Occipital lobe (tissue), 3 donors: ENCODE data around the gene KLHL1. TPM values are rescaled to one million over a fixed set of nuclear protein-coding genes. Genes with fewer than 3 reads are reported as not detected.

Experiments used
- DNase-seq: peaks from one replicate; lab custom pipeline; 2025; lab: John Stamatoyannopoulos, UW
- small RNA-seq: library from RNA; depleted of rRNA; stranded (forward); fragments of <200 nt; gene quantifications from one replicate; pipeline ENCODE3, GENCODE V24; 2014
- total RNA-seq: library from RNA; depleted of rRNA; stranded (reverse); fragments of >200 nt; gene quantifications from one replicate; pipeline ENCODE4 v1.2.3, GENCODE V29; 2014

Gene KLHL1
- total RNA-seq, 1 donor from 2014 or later, result 106 TPM

- no peak for DNase-seq
Observed at GRCh38 chr13:69683921-69684686, 424.1 kb downstream of the KLHL1 start.

GRCh38 chr13:69681722-69682121, 426.5 kb downstream of the KLHL1 start:
- no peak for DNase-seq

GRCh38 chr13:69677343-69677742, 430.9 kb downstream of the KLHL1 start:
- no peak for DNase-seq

GRCh38 chr13:69676286-69676685, 432.0 kb downstream of the KLHL1 start:
- no peak for DNase-seq

GRCh38 chr13:69660155-69660554, 448.1 kb downstream of the KLHL1 start:
- no peak for DNase-seq

GRCh38 chr13:69657676-69658075, 450.6 kb downstream of the KLHL1 start:
- DNase-seq, result no peak

GRCh38 chr13:69654392-69654791, 453.9 kb downstream of the KLHL1 start:
- no peak for DNase-seq

Small RNA genes within 50 kb of the gene (small RNA-seq; reads per million reads assigned to genes)
- not detected for gene RNY3P10

Other genes with a start within 250 kb of the KLHL1 start
- gene ATXN8OS, start 626 bp downstream of the KLHL1 start, total RNA-seq, result 2.2 TPM